GM18511 (cell line): ENCODE results near the gene MSANTD2.

Experiments
- ATAC-seq: cut with Tn5 transposase; IDR thresholded peaks from one replicate; pipeline ENCODE4 v1.9.1; 2021; ENCODE audit warnings: mild to moderate bottlenecking, moderate library complexity; ENCODE audit not compliant: unreplicated experiment

MSANTD2 gene

DNA sequence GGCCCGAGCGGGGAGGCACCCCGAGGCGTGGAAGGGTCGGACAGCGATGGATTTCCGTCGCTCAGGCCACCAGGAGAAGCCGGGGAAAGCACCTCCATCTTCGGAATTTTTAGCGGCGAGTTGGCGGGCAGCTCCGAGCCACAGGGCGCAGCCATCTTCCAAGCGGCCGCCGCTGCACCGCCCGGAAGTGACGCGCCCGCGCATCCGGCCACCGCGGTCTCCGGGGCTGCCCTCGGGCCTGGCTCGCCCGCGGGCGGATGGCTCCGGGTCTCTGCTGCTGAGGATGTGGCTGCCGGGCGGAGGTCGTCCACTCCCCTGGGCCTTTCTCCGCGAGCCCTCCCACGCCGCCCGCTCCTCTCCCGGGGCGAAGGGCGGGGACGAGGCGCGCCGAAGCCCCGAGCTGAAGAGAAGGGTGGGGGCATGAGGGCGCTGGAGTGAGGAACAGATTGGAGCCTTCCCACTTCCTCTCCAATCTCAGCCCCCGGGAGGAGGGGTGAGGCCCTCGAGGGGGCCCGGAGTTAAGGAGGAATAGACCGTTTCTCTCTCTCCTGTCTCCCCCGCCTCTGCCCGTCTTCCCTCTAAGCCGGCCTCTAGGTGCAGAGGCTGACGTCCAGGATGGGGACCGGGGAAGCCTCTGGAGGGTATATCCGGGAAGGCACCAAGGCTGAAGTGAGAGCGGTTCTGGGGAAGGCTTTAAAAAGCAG is at the start of gene MSANTD2:
MSANTD2 (minus strand) TSS at position 181 of the 704 bp plus-strand sequence; CDS start at position 155, 26 bp downstream.
- ATAC-seq: peak; percentile 95

DNA sequence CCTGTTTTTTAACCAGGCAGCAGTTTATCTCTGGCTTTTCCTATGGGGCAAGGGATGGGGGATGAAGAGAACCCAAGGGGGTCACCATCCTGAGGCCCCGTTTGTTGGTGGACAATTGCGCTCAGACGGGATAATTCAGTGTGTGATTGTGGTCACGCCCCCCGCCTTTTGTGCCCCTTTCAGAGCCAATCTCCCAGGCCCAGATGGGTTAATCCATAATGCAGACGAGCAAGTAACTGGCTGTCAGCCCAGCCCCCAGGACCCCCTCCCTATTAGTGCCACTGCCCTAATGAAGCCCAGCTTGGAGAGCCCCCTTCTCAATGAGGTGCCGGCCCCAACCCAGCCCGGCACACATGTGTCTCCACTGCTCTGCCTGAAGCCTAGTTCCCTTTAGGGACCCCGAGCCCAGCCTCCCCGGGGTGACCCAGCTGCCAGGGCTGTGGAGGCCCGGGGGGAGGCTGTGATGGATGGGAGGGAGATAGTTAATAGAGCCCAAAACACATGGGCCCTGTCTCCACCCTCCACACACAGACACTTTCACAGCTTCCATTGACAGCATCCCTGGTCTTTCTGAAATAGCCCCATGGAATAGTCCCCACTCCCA is 46.0 kb upstream of the MSANTD2 start:
- ATAC-seq: no peak

GRCh38 chr11:124844664-124845079 is 44.5 kb upstream of the MSANTD2 start:
- no peak for ATAC-seq

DNA sequence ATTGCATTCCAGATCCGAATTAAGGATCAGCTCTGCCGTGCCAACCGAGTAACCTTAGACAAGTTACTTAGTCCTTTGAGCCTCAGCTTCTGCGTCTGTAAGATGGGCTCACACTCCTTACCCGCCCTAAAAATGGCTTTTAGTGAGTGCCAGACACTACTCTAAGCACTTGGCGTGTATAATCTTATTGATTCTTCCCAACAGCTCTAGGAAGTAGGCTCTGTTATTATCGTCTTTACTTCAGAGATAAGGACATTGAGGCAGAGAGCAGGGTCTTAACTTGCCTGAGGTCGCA is 43.4 kb upstream of the MSANTD2 start:
- ATAC-seq: no peak

GRCh38 chr11:124842305-124842704 is 42.1 kb upstream of the MSANTD2 start:
- no peak for ATAC-seq

- no peak for ATAC-seq
Measured at GRCh38 chr11:124841840-124842239, 41.6 kb upstream of the MSANTD2 start.

DNA sequence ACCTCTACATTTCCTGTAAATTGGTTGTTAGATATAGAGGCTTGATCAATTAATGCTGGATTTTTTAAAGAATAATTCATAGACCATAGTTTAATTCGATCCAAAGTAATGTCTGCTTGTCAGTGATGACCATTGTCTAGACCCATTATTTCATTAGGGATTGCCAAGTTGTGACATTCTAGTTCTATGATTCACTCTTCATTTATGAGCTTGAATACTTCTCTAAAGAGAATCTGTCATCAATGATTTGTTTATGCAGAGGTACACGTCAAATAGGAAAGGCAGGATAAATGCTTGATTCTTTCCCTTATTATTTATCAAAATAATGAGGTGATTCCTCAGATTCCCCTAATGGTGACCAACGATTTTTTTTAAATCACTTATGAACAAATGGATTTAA is 41.0 kb upstream of the MSANTD2 start:
- ATAC-seq: no peak

- no peak for ATAC-seq
Measured at GRCh38 chr11:124840666-124841065, 40.5 kb upstream of the MSANTD2 start.

DNA sequence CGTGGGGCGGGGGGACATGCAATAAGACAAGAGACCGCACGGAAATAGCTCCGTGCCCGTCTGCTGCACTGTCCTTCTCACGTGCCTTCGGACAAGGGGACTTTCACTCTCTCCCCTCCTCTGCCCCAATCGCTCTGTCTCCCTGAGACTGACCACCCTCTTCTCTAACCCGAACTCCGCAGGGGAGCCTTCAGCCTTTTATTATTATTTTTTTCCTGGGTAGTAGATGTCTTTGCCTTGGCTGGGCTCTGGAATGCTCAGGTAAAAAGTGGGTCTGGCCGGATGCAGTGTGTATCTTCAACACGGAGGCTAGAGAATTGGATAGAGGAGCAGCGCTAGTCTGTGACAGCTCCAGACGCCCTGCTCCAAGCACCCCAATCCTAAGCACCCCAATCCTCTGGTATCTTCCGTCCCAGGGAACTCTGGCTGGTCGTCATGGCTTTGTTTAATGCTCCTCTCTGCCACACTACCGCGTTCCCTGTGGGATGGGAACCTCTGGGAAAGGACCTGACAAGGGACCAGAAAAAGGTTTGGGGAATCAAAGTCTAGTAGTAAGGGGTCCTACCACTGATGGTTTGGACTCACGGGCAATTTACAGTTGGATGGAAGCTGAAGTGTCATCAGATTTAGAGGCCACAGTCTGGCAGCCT is 39.9 kb upstream of the MSANTD2 start:
- ATAC-seq: no peak

DNA sequence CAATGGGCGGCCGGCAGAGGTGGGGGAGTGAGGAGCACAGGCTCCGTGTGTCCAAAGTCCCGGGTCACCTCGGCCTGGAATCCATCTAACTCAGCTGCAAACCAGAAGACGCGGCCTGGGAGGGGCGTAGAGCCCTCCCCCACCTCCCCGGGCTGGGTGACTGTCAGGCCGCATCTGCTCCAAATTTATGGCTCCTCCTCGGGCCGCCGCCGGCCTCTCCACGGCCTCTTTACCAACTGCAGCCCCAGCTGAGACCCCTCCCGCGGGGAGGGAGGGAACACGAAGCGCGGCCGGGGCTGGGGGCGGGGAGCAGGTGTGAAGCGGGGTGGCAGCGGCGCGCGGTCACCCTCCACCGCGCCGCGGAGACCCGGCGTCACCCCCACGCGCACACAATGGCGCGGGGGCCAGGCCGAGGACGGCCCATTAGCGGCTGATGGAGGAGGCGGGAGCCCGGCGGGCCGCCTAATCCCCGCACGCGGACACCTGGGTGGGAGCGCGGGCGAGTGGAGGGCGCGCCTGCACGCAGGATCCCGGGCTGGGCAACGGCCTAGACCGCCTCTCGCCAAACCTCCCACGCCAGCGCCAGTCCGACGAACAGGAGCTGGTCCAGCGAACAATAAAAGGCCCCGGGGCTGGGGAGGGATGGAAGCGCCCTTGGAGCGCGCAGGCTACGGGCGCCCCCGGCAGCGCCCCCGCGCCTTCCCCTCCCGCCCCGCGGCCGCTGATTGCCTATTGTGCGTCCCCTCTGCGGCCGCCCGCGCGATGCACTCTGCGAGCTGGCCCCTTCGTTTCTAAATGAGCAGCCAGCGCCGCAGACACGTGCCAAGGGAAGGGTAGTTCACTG is 39.1 kb upstream of the MSANTD2 start:
- ATAC-seq: no peak

GRCh38 chr11:124838805-124839127 is 38.6 kb upstream of the MSANTD2 start:
- ATAC-seq: no peak

GRCh38 chr11:124837491-124837856 is 37.3 kb upstream of the MSANTD2 start:
- peak; percentile 52 for ATAC-seq

- no peak for ATAC-seq
Measured at GRCh38 chr11:124835918-124836317, 35.7 kb upstream of the MSANTD2 start.

GRCh38 chr11:124834526-124835180 is 34.4 kb upstream of the MSANTD2 start:
- no peak for ATAC-seq

GRCh38 chr11:124832571-124832970 is 32.4 kb upstream of the MSANTD2 start:
- no peak for ATAC-seq

GRCh38 chr11:124831897-124832296 is 31.7 kb upstream of the MSANTD2 start:
- ATAC-seq: no peak

DNA sequence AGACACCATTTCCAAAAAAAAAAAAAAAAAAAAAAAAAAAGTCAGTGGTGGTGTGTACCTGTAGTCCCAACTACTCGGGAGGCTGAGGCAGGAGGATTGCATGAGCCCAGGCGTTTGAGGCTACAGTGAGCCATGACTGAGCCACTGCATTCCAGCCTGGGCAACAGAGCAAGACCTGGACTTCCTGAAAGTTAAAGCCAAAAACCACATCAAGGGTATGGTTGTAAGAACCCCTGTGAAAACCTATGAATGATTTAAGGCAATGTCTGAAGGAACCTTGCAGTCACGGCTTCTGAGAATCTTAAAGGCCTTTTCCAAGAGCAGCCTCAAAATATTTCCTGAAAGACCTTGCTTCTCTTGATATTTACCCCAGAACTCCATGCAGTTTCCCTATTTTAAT is 30.5 kb upstream of the MSANTD2 start:
- ATAC-seq: no peak

DNA sequence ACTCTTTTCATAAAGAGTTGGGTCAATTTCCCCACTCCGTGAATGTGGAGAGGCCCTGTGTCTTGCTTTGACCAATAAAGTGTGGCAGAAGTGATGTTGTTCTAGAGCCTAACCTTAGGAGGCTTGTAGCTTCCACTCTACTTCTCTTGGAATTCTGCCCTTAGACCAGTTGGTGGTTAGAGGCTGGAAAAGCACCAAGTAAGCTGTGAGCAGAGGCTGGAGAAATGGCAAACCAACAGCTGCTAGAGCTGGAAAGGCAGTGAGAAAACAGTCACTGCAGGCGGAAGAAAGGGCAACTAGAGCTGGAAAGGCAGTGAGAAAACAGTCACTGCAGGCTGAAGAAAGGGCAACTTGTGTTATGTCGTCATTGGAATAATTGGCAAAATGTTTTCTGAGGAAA is 29.8 kb upstream of the MSANTD2 start:
- no peak for ATAC-seq

GRCh38 chr11:124825876-124826275 is 25.7 kb upstream of the MSANTD2 start:
- no peak for ATAC-seq

DNA sequence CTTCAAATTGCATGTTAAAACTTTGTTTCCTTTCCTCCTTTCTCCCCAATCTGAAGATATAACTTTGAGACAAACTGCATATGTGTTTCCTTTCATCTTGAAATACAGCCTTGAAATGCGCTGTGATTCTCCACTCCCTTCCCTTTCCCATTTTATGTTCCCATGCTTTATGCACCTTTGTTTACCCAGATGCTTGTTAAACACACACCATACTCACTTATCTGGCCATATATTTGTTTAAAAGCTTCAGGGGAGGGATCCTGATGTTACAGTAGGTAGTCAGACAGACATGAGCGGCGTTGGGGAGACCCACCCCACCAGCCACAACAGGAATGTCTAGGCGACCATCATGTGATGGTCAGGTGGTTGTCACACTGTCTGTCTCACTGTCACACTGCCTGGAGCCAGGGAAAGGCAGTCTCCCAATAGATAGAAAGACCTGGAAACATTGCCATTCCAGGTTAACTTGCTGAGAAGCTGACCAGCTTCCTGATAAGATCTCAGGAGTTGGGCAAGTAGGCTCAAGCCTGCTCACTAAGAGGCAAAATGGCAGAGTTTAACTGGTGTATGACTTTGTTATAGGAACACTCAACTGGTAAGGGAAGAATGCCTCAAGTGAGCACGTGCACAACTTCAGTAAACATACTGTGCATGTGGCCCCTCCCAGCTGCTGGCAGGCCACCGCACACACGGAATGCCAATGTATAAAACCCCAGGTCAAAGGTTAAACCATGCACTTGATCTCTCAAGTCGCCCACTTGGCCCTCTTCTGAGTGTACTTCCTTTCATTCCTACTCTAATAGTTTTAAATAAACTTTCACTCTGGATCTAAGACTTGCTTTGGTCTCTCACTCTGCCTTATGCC is 23.5 kb upstream of the MSANTD2 start:
- no peak for ATAC-seq
